Suprapubic skin (tissue), 4 donors: ENCODE results near the gene GNAQ. TPM values are rescaled to one million over a fixed set of nuclear protein-coding genes. Genes with fewer than 3 reads are reported as not detected.
"Not testable (repeated sequence)": the region's sequence is repeated elsewhere in the genome, so short reads cannot be mapped to it uniquely, and the experiment has no call there.

Experiments used
- DNase-seq, 2 donors: peaks; one replicate each; pipeline ENCODE4 v3.0.0-alpha.2; 2019; ENCODE audit warnings: low spot score in 2 of 2
- H3K27ac ChIP-seq: fragments of 200-600 bp; sonication (generic); one replicate; pipeline ENCODE4 v1.5.1; 2019
- H3K27me3 ChIP-seq: fragments of 200-600 bp; sonication (generic); one replicate; pipeline ENCODE4 v1.5.1; 2019
- H3K36me3 ChIP-seq: fragments of 200-600 bp; sonication (generic); one replicate; pipeline ENCODE4 v1.5.1; 2019
- H3K4me1 ChIP-seq: fragments of 200-600 bp; sonication (generic); one replicate; pipeline ENCODE4 v1.5.1; 2019
- H3K4me3 ChIP-seq: fragments of 200-600 bp; sonication (generic); one replicate; pipeline ENCODE4 v1.5.1; 2019; ENCODE audit warnings: mild to moderate bottlenecking
- H3K9me3 ChIP-seq: fragments of 200-600 bp; sonication (generic); one replicate; pipeline ENCODE4 v1.5.1; 2019
- CTCF ChIP-seq, 2 donors: fragments of 200-600 bp in 1 of 2; fragments of 450-650 bp in 1 of 2; sonication (generic) in 1 of 2; IDR thresholded peaks; one replicate each; pipeline ENCODE4 v1.5.1; 2016 to 2019; ENCODE audit warnings: antibody characterized with exemption in 2 of 2, mild to moderate bottlenecking in 1 of 2, moderate library complexity in 1 of 2
- EP300 ChIP-seq: sonication (generic); formaldehyde crosslinking; IDR thresholded peaks from one replicate; pipeline ENCODE4 v1.6.1; 2017; ENCODE audit warnings: antibody characterized with exemption
- POLR2A ChIP-seq, 2 donors: fragments of 450-650 bp; IDR thresholded peaks; one replicate each; pipeline ENCODE4 v1.6.1; 2017; ENCODE audit warnings: antibody characterized with exemption in 2 of 2, mild to moderate bottlenecking in 2 of 2, moderate library complexity in 2 of 2
- POLR2AphosphoS5 ChIP-seq, 3 donors: sonication (generic); formaldehyde crosslinking; IDR thresholded peaks; one replicate each; pipeline ENCODE4 v1.6.1; 2017; ENCODE audit warnings: antibody characterized with exemption in 3 of 3
- WGBS: methylation state at CpG from one replicate; pipeline ENCODE4 v1.1.5; 2018; 5-methylcytosine and 5-hydroxymethylcytosine counted together
- total RNA-seq, 4 donors: library from RNA; depleted of rRNA; stranded (reverse); fragments of >200 nt; gene quantifications; one replicate each; pipeline ENCODE4 v1.1.0, GENCODE V29; 2016

Gene GNAQ
- total RNA-seq, 4 donors from 2014 or later: 16.0 to 29.0 (median 17.7) TPM

GRCh38 chr9:78064075-78064474, 32.5 kb upstream of the GNAQ start:
- Histone ChIP-seq H3K4me3 (no peak overlapping the region), H3K9me3 (no peaks in the 10 kb centered on the region), H3K27me3 (peaks cover 4% of the 10 kb centered on the region), H3K27ac (no peak overlapping the region), H3K36me3 (no peaks in the 10 kb centered on the region), H3K4me1 (no peaks in the 10 kb centered on the region)
- WGBS: 52% methylated on average over 3 of the region's 3 CpGs
- no peak for TF ChIP-seq EP300
- no peak for TF ChIP-seq POLR2A (IDR thresholded peaks at IDR 0.05)
- no peak for TF ChIP-seq POLR2AphosphoS5 (IDR thresholded peaks at IDR 0.05)
- TF ChIP-seq CTCF (IDR thresholded peaks at IDR 0.05): no peak
- no peak for DNase-seq

GRCh38 chr9:78062710-78063109, 31.1 kb upstream of the GNAQ start:
- no peaks in the 10 kb centered on the region for H3K9me3 ChIP-seq
- H3K4me3 ChIP-seq: no peak overlapping the region
- no peak overlapping the region for H3K27ac ChIP-seq
- peaks cover 4% of the 10 kb centered on the region for H3K27me3 ChIP-seq
- TF ChIP-seq EP300: no peak
- TF ChIP-seq CTCF (IDR thresholded peaks at IDR 0.05): no peak
- no peak for TF ChIP-seq POLR2AphosphoS5 (IDR thresholded peaks at IDR 0.05)
- no peak for TF ChIP-seq POLR2A (IDR thresholded peaks at IDR 0.05)
- no peaks in the 10 kb centered on the region for H3K36me3 ChIP-seq
- WGBS: 90% methylated on average over 3 of the region's 3 CpGs
- no peaks in the 10 kb centered on the region for H3K4me1 ChIP-seq
- DNase-seq: no peak

- 58% methylated on average over 5 of the region's 7 CpGs for WGBS
- DNase-seq, H3K9me3 ChIP-seq, H3K36me3 ChIP-seq, H3K4me3 ChIP-seq, H3K4me1 ChIP-seq, H3K27ac ChIP-seq: not testable (repeated sequence)
- peaks cover 35% of the 10 kb centered on the region for H3K27me3 ChIP-seq
These were observed 22.6 kb upstream of the GNAQ start for GRCh38 chr9:78054218-78054617.

GRCh38 chr9:78053627-78054026, 22.0 kb upstream of the GNAQ start:
- Histone ChIP-seq H3K9me3 (no peaks in the 10 kb centered on the region), H3K27ac (no peak overlapping the region), H3K4me1 (no peaks in the 10 kb centered on the region), H3K36me3 (no peaks in the 10 kb centered on the region), H3K27me3 (peaks cover 39% of the 10 kb centered on the region), H3K4me3 (no peak overlapping the region)
- 89% methylated on average over 3 of the region's 3 CpGs for WGBS
- DNase-seq: no peak
- TF ChIP-seq POLR2A (IDR thresholded peaks at IDR 0.05) (no peak), POLR2AphosphoS5 (IDR thresholded peaks at IDR 0.05) (no peak), EP300 (no peak), CTCF (IDR thresholded peaks at IDR 0.05) (no peak)

GRCh38 chr9:78050421-78050820, 18.8 kb upstream of the GNAQ start:
- Histone ChIP-seq H3K27me3 (peaks cover 40% of the 10 kb centered on the region), H3K27ac (no peak overlapping the region), H3K4me1 (no peaks in the 10 kb centered on the region), H3K36me3 (no peaks in the 10 kb centered on the region), H3K4me3 (no peak overlapping the region), H3K9me3 (no peaks in the 10 kb centered on the region)
- TF ChIP-seq POLR2A (IDR thresholded peaks at IDR 0.05) (no peak), CTCF (IDR thresholded peaks at IDR 0.05) (no peak), POLR2AphosphoS5 (IDR thresholded peaks at IDR 0.05) (no peak), EP300 (no peak)
- DNase-seq: no peak

- Histone ChIP-seq H3K27ac (no peak overlapping the region), H3K4me1 (no peaks in the 10 kb centered on the region), H3K27me3 (peaks cover 40% of the 10 kb centered on the region), H3K9me3 (no peaks in the 10 kb centered on the region), H3K4me3 (no peak overlapping the region), H3K36me3 (no peaks in the 10 kb centered on the region)
- TF ChIP-seq POLR2AphosphoS5 (IDR thresholded peaks at IDR 0.05) (no peak), POLR2A (IDR thresholded peaks at IDR 0.05) (no peak), EP300 (no peak), CTCF (IDR thresholded peaks at IDR 0.05) (no peak)
- 86% methylated on average over 3 of the region's 3 CpGs for WGBS
- no peak for DNase-seq
These were observed 17.9 kb upstream of the GNAQ start for GRCh38 chr9:78049484-78049883.
